HG03025 (cell line): ENCODE measurements around the gene LSP1.
"Not testable (repeated sequence)": the region's sequence is repeated elsewhere in the genome, so short reads cannot be mapped to it uniquely, and the experiment has no call there.

Source experiments
- ATAC-seq: cut with Tn5 transposase; IDR thresholded peaks from one replicate; pipeline ENCODE4 v1.9.1; 2021; ENCODE audit warnings: mild to moderate bottlenecking, moderate library complexity; ENCODE audit not compliant: unreplicated experiment, low FRiP score

LSP1 gene

DNA sequence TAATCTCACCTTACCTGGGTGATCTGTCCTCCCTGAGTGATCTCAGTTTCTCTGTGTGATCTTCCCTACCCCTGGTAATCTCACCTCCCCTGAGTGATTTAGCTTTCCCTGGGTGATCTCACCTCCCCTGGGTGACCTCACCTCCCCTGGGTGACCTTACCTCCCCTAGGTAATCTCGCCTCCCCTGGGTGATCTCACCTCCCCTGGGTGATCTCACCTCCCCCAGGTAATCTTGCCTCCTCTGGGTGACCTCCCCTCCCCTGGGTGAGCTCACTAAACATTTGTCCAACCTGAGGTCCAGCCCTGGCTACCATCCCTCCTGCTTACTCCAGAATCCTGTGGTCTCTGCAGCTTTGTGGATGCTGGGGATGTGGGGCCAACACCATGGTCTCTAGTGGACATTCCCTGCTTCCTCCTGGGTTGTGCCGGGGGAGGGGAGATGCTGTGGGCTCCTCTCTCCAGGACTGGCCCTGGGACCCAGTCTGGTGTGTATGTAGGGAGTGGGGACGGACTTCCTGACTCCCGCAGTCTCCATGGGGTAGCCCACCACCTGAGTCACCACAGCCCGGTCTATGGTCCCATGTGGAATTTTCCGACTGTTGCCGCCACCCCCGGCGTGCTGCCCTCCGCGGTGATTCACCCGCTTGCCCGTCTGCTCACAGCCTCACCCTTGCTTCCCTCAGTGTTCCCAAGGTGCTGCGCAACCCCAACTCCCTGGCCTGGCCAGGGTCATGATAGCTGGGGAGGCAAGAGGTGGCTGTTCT lies 9.9 kb downstream of the LSP1 start:
- ATAC-seq, result no peak

DNA sequence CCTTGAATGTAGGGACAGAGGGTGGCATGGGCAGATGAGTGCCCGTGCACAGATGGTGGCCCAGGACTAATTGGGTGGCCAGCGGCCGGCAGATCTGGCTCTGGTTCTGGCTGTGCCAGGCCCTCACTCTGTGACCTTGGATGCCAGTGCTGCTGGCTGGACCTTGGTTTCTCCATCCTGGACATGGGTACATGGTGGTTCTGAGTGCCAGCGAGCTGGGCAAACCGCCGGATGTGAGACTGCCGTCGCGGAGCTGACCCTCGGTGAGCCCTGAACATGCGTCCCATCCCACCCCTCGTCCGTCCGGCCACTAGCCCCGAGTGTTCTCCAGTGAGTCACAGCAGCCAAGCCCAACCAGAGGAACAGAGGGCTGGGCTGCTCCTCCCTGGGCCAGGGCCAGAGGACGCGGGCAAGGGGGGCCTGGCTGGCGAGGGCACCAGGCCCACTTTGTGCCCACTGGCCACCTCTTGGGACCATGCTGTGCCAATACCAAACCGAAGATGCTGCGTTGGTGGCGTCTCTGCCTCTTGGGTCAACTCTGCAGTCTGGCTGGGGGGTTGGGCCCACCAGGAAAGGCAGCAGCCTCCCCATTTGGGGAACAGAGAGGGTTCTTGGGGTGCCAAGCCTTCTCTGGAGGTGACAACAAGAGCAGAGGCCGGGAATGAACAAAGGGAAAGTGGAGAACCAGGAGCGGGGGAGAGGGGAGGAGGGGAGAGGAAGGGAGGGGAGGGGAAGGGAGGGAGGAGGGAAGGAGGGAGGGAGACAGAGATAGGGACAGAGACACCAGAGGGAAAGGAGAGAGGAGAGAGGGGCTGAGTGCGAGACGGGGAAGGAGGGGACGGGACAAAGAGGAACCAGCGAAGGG lies 10.7 kb downstream of the LSP1 start:
- no peak for ATAC-seq

DNA sequence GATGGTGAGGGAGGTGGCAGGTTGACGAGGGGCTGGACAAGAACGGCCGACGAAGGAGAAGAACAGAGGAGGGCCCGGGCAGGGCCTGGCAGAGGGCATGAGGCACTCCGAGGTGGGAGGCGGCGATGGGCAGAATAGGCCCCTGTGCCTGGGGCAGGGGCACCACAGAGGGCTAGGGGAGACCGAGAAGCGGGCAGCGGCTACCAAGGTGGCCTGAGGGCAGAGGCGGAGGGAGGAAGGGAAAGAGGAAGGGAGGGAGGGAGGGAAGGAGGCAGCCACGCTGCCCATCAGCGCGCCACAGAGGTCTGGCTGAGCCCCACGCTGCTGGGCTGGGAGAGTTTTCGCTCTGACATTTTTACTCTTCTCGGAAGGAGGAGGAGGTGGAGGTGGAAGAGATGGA lies 11.3 kb downstream of the LSP1 start:
- no peak for ATAC-seq

DNA sequence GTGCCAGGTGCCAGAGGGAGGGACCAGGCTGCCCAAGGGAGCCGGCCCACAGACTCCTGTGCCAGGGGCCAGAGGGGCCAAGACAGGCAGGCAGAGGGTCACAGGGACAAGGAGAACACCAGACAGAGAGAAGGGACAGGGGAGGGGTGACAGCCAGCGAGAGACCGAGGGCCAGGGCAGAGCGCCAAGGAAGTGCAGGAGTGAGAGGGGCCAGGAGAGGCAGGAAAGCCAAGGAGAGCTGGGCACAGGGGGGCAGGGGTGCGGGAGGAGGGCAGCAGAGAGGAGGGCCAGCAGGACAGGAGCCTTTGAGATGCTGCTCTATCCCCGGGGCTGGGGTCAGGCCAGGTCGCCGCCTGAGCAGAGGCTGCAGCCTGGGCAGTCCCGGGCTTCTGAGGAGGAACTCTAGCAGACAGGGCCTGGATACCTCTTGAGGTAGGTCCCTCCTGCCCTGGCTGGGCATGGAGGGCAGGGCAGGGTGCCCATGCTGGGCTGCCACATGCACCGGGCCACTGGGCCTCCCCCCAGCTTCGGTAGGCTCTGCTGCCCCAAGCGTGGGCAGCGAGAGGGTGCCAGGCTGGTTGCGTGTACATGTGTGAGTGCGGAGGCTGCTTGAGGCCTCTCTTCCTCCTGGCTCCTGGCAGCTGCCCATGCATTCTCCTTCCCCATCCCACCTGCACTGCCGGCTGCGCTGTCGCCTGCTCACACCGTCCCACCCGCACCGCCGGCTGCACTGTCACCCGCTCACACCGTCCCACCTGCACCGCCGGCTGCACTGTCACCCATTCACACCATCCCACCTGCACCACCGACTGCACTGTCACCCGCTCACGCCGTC lies 12.2 kb downstream of the LSP1 start:
- ATAC-seq, result no peak

DNA sequence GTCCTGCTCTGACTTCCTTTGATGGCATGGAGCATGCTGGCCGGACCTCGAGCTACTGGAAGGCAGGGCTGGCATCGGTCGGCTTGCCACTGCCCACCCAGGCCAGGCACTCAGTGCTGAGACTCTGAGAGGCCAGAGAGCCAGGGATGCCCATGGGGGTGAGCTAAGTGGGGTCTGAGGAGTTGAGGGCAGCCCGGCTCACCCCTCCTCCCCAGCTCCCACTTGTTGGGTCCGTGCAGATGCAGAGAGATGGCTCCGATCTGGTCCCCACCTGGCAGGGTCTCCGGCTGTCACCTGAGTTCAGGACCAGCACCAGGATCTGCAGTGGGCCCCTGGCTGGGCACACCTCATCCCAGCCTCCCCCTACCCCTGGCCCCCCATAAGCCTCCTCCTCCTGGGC lies 13.3 kb downstream of the LSP1 start:
- ATAC-seq, result no peak

DNA sequence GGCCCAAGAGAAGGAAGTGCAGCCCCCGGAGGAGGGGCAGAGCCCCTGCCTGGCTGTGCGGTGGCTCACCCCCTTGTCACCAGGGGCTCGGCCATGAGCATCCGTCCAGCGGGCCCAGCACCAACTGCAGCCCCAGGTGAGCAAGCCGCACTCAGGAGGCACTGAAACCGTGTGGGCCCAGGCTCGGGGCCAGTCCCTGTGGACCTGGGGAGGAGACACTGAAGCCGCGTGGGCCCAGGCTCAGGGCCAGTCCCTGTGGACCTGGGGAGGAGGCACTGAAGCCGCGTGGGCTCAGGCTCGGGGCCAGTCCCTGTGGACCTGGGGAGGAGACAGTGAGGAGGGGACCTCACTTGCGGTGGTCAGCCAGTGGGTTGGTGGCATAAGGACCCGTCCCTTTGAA lies 13.9 kb downstream of the LSP1 start:
- no peak for ATAC-seq

DNA sequence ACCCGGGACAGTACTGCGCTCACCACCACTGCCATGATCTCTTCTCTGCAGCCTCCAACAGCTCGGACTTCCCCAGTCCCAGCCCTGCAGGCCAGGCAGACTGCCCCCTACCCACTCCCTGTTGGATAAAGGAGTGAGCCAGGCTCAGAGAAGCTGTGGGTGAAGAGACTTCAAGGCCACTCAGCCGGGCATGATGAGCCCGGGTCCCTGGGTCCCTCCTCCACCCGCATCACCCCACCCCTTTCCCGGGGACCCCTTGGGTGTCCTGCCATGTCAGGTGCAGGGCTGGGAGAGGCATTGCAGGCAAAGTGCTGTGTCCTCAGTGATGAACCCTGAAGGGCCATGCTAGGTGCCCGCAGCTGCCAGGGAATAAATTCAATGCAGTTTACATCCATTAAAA lies 14.5 kb downstream of the LSP1 start:
- ATAC-seq, result no peak

DNA sequence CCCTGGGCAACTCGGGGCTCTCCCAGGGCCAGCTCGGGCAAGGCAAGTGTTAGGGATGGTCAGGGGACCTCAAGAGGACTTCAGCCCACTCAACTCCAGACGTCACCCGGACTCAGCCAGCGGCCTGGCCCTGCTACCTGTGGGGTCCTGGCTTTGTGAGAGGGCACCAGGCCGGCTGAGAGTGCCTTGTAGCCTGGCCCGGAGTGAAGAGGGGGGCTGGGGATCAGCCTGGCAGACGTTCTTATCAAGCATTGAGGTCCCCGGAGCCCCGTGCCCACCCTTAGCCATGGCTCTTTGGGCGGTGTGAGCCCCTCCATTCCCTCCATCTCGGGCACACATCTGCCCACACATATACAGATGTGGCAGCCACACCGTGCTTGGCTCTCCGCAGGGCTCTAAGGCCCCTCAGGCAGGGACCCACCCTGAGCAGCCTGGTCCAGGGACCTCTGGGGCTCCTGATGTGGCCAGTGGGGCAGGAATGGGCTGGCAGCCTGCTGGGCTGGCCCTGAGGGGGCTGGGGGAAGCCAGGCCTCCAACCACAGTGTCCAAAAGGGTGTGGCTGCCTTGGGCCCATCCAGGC lies 15.3 kb downstream of the LSP1 start:
- ATAC-seq, result no peak

DNA sequence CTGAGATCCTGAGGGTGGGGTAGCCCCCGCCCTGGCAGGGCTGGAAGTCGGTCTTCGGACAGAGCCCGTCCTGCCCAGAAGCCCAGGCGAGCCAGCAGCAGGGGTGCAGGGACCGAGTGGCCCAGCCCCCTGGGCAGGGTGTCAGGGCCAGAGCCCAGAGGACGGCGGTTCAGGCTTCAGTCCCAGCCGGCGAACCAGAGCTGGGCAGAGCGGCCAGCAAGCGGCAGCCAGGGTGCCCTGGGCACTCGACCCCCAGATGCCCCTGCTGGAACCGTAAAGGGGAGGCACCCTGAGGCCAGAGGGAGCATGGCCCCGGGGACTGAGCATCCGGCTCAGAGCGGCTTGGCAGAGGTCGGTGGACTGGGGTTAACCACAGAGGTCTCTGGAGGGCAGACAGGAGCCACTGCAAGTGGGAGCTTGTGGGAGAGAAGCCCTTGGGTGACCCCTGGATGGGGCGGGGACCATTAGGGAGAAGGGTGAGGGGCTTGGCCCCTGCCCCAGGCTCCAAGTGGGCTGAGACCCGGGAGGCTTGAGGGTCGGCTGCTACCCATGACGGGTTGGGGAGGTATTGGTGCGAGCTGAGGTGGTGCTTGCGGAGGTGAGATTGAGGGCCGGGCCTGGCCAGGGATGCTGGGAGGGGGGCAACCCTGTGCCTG lies 15.9 kb downstream of the LSP1 start:
- no peak for ATAC-seq

DNA sequence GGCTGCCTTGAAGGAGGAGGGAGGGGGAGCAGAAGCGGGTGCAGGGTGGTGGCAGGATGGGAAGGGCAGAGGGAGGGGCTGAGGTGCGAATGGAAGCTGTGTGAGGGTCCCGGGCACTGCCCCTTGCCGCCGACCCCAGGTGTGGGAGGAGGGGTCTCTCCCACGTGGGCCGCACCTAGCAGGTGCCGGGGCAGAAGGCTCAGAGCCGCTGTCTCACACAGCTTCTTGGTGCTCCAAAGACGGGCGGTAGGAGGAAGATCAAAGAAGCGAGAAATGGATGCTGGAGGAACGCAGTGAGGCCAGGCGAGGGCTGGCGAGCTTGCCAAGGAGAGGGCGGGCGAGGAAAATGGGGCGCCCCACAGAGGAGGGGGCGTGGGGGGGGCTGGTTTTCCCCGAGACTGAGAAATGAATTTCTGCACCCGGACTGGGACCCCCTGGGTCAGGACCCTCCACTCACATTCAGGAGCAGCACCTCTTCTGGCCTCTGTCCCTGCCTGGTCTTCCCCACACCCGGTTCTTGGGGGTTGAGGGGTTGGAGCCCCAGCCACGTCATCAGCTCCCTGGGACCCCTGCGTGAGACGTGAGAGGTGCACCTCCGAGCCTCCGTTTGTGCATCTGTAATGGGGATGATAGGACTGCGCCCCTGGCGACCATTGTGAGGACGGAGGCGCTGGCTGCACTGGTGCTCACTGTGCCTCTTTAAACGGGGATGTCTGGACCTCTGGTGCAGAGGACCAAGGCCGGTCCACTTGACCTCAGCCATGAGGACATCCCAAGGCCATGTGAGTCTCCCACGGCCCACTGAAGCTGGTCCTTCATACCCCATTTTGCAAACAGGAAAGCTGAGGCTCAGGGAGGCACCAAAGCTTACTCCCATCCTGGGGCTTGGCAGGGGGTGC lies 16.8 kb downstream of the LSP1 start:
- ATAC-seq, result no peak

DNA sequence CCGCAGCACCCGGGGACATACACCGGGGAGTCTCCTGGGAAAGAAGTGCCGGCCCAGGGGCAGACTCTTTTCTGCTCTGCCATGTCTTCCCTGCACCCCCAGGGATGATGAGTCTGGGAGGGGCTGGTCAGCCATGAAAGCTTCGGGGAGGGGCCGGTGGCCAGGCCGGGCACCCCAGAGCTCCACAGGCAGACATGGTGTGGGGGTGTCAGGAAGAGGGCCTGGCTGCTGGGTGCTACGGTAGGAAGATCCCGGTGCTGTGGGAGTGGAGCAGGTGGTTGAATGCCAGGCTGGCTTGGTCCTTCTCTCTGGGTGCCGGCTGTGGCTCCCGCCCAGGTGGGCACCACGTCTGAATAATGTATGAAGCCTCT lies 17.4 kb downstream of the LSP1 start:
- no peak for ATAC-seq

DNA sequence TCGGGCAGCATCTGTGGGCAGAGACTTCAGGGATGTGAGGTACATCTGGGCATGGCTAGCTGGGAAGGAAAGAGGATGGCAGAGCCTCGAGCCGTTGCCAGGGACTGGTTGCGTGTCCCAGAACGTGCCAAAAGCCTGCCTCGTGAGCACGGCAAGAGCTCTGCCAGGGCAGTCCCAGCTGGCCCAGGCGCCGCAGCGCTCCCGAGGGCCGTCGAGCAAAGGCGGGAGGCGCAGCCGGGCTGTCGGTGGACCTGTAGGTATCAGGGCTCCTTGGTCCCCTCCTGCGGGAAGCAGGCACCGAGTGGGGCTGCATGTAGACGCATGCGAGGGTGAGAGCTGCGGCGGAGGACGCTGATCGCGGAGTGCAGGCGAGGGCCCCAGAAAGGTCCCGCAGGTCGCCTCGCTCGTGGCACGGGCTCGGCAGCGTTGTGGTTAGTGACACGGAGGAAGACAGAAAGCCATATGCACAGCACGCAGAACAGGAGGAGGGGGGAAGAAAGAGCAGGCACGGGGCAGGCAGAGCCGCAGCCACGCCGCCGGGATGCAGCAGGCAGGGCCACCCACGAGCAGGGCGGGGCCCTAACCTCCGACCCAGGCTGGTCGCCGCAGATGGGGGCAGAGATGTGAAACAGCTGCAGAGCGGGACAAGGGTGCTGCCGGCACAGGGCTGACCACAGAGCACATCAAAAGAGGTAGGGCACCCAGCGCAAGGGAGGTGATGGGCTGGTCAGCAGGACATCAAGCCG lies 18.0 kb downstream of the LSP1 start:
- no peak for ATAC-seq

DNA sequence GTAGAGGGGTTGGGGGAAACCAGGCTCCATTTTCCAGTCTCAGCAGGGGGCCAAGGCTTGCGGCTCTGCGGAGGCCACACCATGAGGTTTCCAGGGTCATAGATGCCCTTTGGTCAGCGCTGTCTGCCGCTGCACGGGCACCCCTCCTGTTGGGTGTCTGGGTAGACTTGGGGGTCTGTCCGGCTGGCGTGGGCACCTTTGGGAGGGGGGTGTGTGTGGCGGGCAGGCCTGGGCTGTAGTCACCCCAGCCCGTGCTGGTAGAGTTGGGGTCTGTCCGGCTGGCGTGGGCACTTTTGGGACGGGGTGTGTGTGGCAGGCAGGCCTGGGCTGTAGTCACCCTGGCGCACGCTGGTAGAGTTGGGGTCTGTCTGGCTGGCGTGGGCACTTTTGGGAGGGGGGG lies 18.6 kb downstream of the LSP1 start:
- ATAC-seq, result no peak

DNA sequence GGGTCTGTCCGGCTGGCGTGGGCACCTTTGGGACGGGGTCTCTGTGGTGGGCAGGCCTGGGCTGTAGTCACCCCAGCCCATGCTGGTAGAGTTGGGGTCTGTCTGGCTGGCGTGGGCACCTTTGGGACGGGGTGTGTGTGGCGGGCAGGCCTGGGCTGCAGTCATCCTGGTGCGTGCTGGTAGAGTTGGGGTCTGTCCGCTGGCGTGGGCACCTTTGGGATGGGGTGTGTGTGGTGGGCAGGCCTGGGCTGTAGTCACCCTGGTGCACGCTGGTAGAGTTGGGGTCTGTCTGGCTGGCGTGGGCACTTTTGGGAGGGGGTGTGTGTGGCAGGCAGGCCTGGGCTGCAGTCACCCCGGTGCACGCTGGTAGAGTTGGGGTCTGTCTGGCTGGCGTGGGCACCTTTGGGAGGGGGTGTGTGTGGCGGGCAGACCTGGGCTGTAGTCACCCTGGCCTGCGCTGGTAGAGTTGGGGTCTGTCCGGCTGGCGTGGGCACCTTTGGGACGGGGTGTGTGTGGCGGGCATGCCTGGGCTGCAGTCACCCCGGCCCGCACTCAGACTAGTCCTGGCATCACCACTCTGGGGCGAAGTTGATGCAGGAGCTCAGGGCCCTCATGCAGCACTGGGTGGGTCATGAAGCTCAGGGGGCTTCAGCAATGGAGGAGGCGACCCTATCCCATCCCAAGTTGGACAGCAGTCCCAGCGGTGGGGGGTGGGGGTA lies 19.5 kb downstream of the LSP1 start:
- ATAC-seq, result no peak

DNA sequence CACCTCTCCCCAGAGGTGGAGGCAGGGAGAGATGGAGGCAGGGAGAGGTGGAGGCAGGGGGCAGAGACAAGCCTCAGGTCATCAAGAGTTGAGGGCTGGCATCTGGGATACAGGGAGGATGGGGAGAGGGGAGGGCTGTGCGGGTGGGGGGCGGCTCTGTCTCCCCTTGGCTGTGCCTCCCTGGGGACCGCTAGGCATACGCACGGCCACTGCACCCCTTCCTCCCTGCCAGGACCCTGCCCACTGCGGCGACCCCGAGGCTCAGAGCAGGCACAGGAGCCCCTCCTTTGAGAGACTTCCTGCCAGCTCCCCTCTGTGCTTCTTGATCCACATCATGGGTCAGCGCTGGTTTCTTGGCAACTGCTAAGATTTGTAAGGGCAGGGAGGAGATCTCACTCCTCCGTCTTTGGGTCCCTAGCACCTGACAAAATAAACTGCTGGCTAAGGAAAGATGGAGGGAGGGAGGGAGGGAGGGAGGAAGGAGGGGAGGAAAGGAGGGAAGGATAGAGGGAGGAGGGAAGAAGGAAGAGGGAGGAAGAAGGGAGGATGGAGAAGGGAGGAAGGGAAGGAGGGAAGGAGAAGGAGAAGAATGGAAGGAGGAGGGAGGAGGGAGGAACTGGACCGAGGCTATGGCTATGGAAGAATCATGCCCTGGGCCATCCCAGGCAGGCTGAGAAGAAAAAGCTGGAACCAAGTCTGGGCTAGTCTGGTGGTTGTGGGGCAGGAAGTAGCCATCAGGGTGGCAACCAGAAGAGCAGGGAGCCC lies 20.3 kb downstream of the LSP1 start:
- ATAC-seq, result no peak

DNA sequence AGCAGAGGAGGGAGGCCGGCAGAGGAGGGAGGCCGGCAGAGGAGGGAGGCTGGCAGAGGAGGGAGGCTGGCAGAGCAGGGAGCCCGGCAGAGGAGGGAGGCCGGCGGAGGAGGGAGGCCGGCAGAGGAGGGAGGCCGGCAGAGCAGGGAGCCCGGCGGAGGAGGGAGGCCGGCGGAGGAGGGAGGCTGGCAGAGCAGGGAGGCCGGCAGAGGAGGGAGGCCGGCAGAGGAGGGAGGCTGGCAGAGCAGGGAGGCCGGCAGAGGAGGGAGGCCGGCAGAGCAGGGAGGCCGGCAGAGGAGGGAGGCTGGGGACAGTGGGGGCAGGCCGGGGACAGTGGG lies 20.9 kb downstream of the LSP1 start:
- ATAC-seq, result not testable (repeated sequence)

DNA sequence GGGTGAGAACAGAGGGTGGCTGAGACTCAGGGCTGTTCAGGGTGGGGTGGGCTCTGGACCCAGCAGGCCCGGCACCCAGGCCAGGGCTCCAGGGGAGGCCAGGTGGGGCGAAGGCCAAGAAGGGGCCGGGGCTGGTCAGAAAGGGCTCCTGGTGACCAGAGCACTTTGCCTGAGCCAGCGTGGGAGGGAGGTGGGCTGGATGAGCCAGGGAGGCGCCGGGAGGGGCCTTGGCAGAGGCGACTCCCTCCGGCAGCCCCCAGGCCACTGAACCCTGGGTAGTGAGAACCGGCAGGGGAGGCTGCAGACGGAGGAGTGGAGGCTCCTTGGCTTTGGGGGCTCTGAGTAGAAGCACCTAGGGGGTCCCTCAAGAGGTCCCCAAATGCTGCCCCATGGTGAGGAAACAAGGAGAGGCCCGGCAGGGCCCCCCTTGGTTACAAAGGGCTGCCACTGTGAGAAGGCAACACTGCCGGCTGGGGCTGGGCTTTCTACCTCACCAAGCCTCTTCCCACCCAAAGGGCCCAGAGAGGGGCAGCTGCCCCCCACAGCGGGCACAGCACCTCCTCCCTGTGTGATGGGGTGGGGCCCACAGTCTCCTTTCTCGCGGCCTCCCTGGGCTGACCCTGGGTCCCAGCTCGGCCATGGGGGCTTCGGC lies 21.7 kb downstream of the LSP1 start:
- not testable (repeated sequence) for ATAC-seq
